Measurements from ENCODE around the gene SLC8A2.
A peak's percentile ranks its signal among the peaks of the same experiment; 100 is the strongest.

Gene SLC8A2, protein sequence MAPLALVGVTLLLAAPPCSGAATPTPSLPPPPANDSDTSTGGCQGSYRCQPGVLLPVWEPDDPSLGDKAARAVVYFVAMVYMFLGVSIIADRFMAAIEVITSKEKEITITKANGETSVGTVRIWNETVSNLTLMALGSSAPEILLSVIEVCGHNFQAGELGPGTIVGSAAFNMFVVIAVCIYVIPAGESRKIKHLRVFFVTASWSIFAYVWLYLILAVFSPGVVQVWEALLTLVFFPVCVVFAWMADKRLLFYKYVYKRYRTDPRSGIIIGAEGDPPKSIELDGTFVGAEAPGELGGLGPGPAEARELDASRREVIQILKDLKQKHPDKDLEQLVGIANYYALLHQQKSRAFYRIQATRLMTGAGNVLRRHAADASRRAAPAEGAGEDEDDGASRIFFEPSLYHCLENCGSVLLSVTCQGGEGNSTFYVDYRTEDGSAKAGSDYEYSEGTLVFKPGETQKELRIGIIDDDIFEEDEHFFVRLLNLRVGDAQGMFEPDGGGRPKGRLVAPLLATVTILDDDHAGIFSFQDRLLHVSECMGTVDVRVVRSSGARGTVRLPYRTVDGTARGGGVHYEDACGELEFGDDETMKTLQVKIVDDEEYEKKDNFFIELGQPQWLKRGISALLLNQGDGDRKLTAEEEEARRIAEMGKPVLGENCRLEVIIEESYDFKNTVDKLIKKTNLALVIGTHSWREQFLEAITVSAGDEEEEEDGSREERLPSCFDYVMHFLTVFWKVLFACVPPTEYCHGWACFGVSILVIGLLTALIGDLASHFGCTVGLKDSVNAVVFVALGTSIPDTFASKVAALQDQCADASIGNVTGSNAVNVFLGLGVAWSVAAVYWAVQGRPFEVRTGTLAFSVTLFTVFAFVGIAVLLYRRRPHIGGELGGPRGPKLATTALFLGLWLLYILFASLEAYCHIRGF

DNA sequence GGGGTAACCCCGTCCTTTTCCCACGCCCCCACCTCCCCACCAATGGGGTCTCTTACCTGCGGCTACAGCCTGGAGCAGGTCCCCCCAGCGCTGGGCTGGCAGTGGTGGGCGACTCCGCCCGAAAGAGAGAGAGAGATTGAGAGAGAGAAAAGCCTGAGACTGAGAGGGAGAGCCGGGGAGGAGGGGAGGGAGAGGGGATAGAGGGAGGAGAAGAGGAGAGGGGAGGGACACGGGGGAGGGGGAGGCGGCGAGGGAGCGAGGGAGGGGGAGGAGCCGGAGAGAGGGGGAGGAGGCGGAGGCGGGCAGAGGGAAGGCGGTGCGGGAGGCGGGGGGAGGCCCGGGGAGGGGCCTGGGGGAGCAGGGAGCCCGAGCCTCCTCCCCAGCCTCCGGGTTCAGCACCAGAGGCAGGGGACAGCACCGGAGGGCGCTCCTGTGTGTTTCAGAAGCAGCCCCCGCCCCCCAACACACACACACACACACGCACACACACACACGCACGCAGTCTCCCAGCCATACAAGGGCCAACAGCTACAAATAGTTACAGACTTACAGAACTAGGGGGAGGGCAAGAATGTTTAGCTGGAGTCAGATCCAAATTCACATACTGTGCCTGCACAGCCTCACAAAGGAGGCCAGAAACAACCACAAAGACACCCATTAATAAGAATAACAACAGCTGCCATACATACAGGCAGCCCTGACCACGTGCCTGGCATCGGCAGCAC, at the start of gene SLC8A2:
TSS of gene SLC8A2 (minus strand) at position 161 of the 725 bp plus-strand sequence. CDS start 5,490 bp downstream, outside the sequence.
- peak; percentile 9 for DNase-seq

DNA sequence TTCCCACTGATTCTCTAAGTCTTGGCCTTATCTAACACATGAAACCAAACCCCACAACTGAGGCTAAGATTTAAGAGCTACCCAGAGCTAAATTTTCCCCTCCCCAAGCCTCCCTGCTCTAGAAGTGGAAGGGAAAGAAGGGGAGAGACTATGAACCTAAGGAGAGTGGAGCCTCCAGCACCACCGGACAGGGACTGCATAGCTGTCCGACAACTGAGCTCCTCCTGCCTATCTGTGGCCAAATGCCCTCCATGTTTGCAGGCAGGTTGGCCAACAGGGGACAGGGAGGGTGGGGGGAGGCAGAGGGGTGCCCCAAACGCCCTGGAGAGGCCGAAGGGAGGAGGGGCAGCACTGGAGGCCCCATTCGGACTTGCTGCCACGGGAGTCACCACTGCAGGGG, 49.1 kb upstream of the SLC8A2 start:
- DNase-seq = no peak

- no peak for DNase-seq
These were observed 48.7 kb upstream of the SLC8A2 start for GRCh38 chr19:47520343-47520806.

DNA sequence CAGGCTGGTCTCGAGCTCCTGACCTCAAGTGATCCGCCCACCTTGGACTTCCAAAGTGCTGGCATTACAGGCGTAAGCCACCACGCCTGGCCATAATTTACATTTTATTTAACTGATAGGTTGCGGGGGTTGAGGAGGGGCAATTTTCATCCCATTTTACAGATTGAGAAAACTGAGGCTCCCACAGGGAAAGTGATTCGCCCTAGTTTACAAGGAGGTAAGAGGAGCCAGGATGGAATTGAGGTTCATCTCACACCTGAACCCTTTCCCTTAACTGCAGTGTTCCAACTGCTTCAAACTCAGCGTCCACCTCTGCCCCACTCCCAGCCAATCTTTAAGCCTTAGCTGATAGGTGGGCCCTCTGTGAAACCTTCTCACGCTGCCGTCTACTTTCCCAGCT, 47.2 kb upstream of the SLC8A2 start:
- no peak for DNase-seq

GRCh38 chr19:47518139-47518538, 46.4 kb upstream of the SLC8A2 start:
- DNase-seq = no peak

GRCh38 chr19:47514869-47515588, 43.3 kb upstream of the SLC8A2 start, which contains the start of gene NAPA:
Gene NAPA (minus strand): TSS chr19:47515063. CDS start chr19:47514940, 123 bp downstream.
- peak; percentile 100 for DNase-seq

GRCh38 chr19:47514151-47514868, 42.6 kb upstream of the SLC8A2 start:
- no peak for DNase-seq

DNA sequence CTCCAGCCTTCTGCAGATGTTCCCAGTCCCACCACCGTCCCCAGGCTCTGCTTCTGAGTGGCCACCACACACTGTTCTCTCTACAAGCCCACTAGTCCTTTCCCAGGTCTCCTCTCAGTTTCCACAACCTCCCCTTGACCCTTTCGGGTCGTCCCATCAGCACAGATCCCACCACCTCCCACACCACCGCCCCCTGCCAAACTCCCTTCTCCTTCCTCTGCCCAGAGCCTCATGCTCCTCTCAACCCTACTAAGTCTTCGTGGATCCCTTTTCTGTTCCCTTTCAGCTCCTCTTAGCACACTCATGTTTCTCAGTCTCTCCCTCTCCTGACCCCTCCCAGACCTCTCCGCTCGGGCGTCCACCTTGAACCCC, 41.2 kb upstream of the SLC8A2 start:
- DNase-seq = no peak

DNA sequence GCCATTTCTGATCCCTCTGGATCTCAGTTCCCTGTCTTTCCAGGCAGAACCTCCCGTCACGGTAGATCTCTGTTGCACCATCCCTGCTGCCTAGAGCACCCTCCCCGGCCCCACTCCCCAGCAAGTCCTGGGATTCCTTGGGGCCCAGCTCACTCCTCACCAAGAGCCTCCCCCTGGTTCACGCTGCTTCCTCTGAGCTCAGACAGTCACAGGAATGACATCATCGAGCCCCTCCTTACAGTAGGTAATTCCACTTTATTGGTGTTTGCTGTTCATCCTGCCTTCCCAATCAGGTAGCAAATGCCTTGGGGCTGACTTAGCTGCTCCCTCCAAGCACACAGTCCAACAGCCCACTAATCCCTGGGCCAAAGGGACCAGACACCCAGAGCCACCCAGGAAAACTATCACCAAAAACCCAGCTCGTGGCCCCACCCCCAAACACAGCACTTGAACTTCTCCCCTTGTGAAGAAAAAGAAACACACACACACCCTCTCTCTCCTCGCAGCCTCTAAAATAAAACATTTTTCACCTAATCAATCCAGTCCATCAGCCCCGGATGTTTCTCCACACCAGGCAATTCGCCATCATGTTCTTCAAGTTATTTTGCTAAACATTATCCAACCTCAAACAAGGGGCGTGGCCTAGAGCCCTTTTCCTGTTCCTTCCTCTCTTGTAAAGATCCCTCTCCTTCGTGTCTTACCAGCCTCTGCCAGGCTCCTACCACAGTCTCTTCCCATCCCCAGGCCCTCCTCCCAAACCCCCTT, 40.7 kb upstream of the SLC8A2 start:
- no peak for DNase-seq

DNA sequence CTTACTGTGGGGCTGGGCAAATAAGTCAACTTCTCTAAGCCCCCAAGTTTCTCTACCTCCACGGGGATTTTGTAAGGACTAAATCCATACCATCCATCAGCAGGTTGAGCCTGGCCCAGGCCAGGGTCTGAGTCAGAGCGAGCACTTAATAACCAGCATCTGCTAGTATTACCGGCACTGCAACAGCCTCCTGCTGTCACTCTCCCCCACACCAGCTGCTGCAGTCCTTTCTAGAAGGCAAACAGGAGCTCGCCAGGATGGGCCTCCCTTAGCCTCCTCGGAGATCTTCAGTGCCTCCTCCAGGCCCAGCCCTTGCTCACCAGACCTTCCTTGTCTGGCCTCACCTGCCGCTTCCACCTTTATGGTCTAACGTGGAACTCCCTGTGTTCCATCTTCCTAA, 40.0 kb upstream of the SLC8A2 start:
- no peak for DNase-seq

DNA sequence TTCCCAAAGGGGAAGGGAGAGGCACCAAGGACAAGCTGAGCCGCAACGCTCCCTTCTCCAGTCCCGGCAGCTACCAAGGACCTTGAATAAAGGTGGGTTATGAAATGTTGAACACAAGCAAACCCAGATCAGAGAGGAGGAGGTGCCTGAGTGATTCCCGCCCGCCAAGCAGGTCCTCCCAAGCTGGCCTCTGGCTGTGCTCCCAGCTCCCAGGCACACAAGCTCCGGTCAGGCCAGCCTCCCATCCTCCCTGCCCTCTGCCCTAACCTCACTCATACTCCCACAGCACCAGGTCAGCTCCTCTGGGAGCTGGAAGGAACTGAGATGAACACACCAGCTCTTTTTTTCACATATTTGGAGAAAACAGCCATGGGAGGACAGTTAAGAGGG, 39.4 kb upstream of the SLC8A2 start:
- no peak for DNase-seq

DNA sequence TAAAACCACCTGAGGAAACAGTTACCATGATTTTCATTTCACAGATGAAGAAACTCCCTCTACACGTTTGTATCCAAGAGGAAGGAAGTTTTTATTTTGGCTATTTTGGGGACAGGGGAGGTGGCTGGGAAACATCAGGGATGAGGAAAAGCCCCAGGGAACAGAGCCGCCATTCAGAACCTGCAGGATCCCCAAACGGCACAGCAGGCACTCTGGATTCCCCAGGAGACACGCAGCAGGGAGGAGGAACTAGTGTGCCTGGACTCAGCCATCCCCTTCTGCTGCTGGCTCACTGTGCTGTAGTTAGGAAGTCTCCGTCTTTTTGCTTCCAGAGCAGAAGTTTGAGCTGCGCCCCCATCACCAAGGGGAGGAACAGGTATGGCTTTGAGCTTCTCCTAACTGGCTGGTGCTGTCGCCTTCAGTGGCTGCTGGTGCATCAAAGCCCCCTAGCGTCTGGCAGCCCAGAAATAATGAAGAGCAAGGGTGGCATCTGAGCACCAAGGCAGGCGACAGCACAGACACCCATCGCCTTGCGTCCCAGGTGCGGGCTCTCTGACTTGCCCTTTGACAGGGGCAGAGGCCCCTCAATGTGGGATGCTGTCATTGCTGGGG, 38.9 kb upstream of the SLC8A2 start:
- no peak for DNase-seq

DNA sequence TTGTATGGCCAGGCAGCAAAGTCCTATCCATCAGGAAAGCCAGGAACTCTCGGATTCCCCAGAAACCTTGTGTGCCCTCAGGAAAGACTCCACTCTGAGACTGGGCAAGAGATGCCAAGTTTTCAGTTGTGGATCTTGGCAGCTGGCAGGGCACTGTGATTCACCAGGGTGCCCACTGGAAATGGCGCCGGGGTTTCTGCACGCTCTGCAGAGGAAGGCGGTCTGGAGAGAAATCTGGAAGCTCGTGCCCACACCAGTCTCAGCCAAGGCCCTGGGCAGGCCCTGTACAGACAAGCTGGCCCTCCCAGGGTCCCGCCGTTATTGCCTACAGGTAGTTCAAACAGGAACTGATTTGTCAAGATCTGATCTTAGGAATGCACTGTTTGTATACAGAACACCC, 38.3 kb upstream of the SLC8A2 start:
- no peak for DNase-seq

- no peak for DNase-seq
These were observed 37.6 kb upstream of the SLC8A2 start for GRCh38 chr19:47509170-47509847.

- no peak for DNase-seq
These were observed 37.0 kb upstream of the SLC8A2 start for GRCh38 chr19:47508721-47509120.

- DNase-seq = no peak
These were observed 36.3 kb upstream of the SLC8A2 start for GRCh38 chr19:47507924-47508553.

DNA sequence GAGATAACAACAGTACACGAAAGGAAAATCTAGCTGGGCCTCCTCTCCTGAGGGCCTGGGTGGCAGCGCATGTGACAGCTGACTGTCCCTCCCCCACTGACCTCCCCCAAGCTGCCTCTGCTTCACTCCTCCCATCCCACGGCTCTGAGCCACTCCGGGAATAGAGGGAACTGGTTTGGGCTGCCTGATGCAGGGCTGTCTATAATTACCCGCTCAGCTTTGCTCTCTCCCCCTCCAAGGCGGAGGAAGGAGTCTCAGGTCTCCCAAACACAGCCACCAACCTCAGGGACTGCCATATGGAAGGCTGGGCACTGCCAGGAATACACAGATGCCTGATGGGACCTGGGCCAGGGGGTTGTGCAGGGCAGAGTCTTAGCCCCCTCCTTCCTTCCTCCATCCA, 35.3 kb upstream of the SLC8A2 start:
- DNase-seq = no peak

DNA sequence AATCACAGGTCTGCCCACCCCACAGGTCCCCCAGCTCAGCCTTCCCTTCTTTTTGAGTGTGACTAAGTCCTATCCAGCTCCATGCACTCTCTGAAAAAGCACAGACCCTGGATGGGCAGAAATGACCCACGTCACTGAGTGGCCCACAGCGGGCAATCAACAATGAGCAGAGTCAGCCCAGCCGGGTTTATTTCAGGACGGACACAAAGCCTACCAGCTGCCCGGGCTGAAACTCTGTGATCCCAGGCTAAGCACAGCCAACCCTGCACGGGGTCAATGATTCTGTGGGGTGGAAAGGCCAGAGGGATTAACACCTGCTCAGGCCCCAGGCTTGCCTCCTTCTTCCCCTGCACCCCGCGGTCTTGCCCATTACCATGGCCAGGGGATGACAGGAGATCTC, 34.8 kb upstream of the SLC8A2 start:
- no peak for DNase-seq

- DNase-seq = no peak
These were observed 33.8 kb upstream of the SLC8A2 start for GRCh38 chr19:47505506-47505905.

GRCh38 chr19:47503826-47504150, 32.1 kb upstream of the SLC8A2 start:
- DNase-seq = no peak
